MM.1S (cell line): ENCODE data around the gene BET1L.
"Not testable (repeated sequence)": the region's sequence is repeated elsewhere in the genome, so short reads cannot be mapped to it uniquely, and the experiment has no call there.

ENCODE experiments used
- DNase-seq: peaks from one replicate; pipeline ENCODE4 v3.0.0-alpha.2; 2015
- H2AFZ ChIP-seq: fragments of 300-600 bp; sonication (generic); 2 replicates; pipeline ENCODE4 v1.6.0; 2016; ENCODE audit warnings: antibody characterized with exemption, low read length
- H3F3A ChIP-seq: fragments of 300-600 bp; sonication (generic); 2 replicates; pipeline ENCODE4 v1.6.1; 2016; ENCODE audit warnings: mild to moderate bottlenecking, antibody characterized with exemption, low read length, moderate library complexity, mixed read lengths; ENCODE audit not compliant: insufficient read depth
- H3K27ac ChIP-seq: fragments of 300-600 bp; sonication (generic); 2 replicates; pipeline ENCODE4 v1.5.1; 2016; ENCODE audit warnings: mild to moderate bottlenecking, low read length
- H3K27me3 ChIP-seq: fragments of 300-600 bp; sonication (generic); replicated peaks from 2 replicates; pipeline ENCODE4 v1.6.0; 2016; ENCODE audit warnings: low read length; ENCODE audit not compliant: insufficient read depth
- H3K36me3 ChIP-seq: fragments of 300-600 bp; sonication (generic); replicated peaks from 2 replicates; pipeline ENCODE4 v1.6.1; 2016; ENCODE audit warnings: mild to moderate bottlenecking, low read length, mixed read lengths; ENCODE audit not compliant: insufficient read depth
- H3K4me1 ChIP-seq: fragments of 300-600 bp; sonication (generic); 2 replicates; pipeline ENCODE4 v1.6.1; 2016; ENCODE audit warnings: low read length, mixed read lengths
- H3K4me2 ChIP-seq: fragments of 300-600 bp; sonication (generic); 2 replicates; pipeline ENCODE4 v1.6.0; 2016; ENCODE audit warnings: low read depth, low read length
- H3K4me3 ChIP-seq: fragments of 300-600 bp; sonication (generic); 2 replicates; pipeline ENCODE4 v1.5.1; 2016; ENCODE audit warnings: low read length, mixed read lengths
- H3K79me2 ChIP-seq: fragments of 300-600 bp; sonication (generic); 2 replicates; pipeline ENCODE4 v1.6.1; 2016; ENCODE audit warnings: mixed run types, low read length, mixed read lengths
- H3K9ac ChIP-seq: fragments of 300-600 bp; sonication (generic); 2 replicates; pipeline ENCODE4 v1.6.1; 2016; ENCODE audit warnings: low read length, mixed read lengths
- H3K9me2 ChIP-seq: fragments of 300-600 bp; sonication (generic); replicated peaks from 2 replicates; pipeline ENCODE4 v1.6.1; 2016; ENCODE audit warnings: mild to moderate bottlenecking, low read length, mixed read lengths; ENCODE audit not compliant: insufficient read depth
- H3K9me3 ChIP-seq: fragments of 300-600 bp; sonication (generic); replicated peaks from 2 replicates; pipeline ENCODE4 v1.6.1; 2016; ENCODE audit warnings: mild to moderate bottlenecking, low read length, mixed read lengths; ENCODE audit not compliant: insufficient read depth
- H4K20me1 ChIP-seq: fragments of 300-600 bp; sonication (generic); 2 replicates; pipeline ENCODE4 v1.6.1; 2016; ENCODE audit warnings: mild to moderate bottlenecking, low read length, moderate library complexity, mixed read lengths; ENCODE audit not compliant: insufficient read depth
- EZH2 ChIP-seq: fragments of 300-600 bp; sonication (generic); optimal IDR thresholded peaks from 2 replicates; pipeline ENCODE3; 2017; ENCODE audit warnings: low read depth, mild to moderate bottlenecking, antibody characterized with exemption, low read length, mixed read lengths
- EZH2phosphoT487 ChIP-seq: fragments of 300-600 bp; sonication (generic); IDR thresholded peaks from 2 replicates; pipeline ENCODE4 v1.6.1; 2018; ENCODE audit warnings: antibody characterized with exemption, low read length
- TF ChIP-seq, protein P1 (sequence below): fragments of 300-600 bp; sonication (generic); IDR thresholded peaks from 2 replicates; pipeline ENCODE4 v1.5.1; 2016; ENCODE audit warnings: antibody characterized with exemption, low read length, mixed read lengths

Gene BET1L

DNA sequence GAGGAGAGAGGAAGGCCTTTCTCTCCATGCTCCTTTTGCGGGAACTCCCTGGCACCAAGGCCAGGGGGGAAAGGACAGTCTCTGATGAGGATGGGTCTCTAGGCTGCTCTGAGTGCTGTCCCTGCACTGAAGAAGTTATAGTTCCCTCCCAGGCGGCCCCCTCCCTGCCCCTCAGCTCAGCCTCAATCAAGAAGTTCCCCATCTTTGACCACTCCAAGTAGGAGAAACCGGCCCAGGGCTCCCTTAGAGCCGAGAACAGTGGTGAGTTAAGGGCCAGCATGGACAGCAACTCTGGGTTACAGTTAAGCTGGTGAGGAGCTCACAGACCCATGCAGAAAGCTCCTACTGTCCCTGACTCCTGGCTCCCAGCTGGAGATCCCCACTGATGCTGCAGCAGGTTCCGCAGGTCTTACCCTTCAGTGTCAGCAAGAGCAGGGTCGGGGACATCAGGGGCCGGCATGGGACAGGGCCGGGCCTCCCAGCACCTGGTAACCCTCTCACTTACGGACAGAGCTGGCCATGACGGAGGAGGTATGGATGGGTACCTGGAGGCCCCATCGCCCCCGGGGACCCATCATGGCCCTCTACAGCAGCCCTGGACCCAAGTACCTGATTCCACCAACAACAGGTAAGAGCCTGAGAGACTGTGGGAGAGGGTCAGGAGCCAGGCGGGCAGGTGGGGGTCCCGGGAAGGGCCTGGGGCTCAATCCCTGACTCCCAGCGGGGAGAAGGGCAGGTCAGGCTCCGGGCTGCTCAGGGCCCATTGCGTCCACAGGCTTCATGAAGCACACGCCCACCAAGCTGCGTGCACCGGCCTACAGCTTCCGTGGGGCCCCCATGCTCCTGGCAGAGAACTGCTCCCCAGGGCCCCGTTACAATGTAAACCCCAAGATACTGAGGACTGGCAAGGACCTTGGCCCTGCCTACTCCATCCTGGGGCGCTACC, 10.1 kb downstream of the BET1L start:
- Histone ChIP-seq H3F3A (no peaks in the 10 kb centered on the region), H4K20me1 (no peaks in the 10 kb centered on the region), H3K4me3 (no peak overlapping the region), H3K27ac (no peak overlapping the region), H3K9me3 (no peaks in the 10 kb centered on the region), H3K79me2 (no peaks in the 10 kb centered on the region), H2AFZ (no peak overlapping the region), H3K36me3 (no peaks in the 10 kb centered on the region), H3K27me3 (no peaks in the 10 kb centered on the region; the same call in 1 of the 2 replicates), H3K4me2 (no peak overlapping the region), H3K4me1 (no peaks in the 10 kb centered on the region), H3K9ac (no peak overlapping the region), H3K9me2 (no peaks in the 10 kb centered on the region)
- TF ChIP-seq, protein P1, sequence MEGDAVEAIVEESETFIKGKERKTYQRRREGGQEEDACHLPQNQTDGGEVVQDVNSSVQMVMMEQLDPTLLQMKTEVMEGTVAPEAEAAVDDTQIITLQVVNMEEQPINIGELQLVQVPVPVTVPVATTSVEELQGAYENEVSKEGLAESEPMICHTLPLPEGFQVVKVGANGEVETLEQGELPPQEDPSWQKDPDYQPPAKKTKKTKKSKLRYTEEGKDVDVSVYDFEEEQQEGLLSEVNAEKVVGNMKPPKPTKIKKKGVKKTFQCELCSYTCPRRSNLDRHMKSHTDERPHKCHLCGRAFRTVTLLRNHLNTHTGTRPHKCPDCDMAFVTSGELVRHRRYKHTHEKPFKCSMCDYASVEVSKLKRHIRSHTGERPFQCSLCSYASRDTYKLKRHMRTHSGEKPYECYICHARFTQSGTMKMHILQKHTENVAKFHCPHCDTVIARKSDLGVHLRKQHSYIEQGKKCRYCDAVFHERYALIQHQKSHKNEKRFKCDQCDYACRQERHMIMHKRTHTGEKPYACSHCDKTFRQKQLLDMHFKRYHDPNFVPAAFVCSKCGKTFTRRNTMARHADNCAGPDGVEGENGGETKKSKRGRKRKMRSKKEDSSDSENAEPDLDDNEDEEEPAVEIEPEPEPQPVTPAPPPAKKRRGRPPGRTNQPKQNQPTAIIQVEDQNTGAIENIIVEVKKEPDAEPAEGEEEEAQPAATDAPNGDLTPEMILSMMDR = no peak
- TF ChIP-seq EZH2phosphoT487 = no peak
- no peak for TF ChIP-seq EZH2
- DNase-seq = no peak

DNA sequence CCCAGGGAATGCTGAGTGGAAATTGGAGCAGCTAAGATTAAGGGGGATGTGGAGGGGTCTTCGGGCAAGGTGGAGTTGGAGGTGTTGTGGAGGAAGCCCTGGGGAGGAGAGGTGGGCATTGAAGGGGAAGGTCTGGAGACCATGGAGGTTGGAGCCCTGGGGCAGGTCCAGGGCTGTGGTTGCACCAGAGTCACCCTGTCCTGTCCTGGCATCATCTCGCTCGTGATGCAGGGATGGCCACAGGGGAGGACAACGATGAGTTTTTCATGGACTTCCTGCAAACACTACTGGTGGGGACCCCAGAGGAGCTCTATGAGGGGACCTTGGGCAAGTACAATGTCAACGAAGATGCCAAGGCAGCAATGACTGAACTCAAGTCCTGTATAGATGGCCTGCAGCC, 13.7 kb downstream of the BET1L start:
- not testable (repeated sequence) for H3K27me3 ChIP-seq, H3K9me2 ChIP-seq, H3K9ac ChIP-seq, H3K36me3 ChIP-seq, H3F3A ChIP-seq, H4K20me1 ChIP-seq, H3K9me3 ChIP-seq, H3K27ac ChIP-seq, H3K4me3 ChIP-seq, H2AFZ ChIP-seq, DNase-seq, H3K79me2 ChIP-seq, H3K4me1 ChIP-seq, H3K4me2 ChIP-seq

DNA sequence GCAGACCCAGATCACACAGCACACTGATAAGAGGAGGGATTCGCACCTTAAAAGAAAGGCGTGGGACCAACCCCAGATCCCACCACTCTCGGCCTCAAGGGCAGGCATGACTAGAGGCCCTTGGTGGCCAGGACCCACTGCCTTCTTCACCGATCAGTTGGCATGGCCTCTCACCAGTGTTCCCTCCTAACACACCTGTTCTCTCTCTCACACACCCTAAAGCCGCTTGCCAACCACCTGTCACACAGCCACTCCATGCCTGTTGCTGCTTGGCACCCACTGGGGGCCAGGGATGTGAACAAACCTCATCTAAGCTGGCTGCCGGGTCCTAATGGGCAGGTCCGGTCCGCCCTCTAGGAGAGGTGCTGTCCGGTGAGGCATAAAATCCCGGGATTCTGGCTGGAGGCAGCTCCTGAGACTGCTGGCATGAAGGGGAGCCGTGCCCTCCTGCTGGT, 14.5 kb downstream of the BET1L start, which contains the start of gene SCGB1C1:
TSS of gene SCGB1C1 (plus strand) at position 405 of the 455 bp plus-strand sequence. CDS start at position 427, 22 bp downstream.
- not testable (repeated sequence) for H3K9ac ChIP-seq, H3K4me1 ChIP-seq, H3K9me3 ChIP-seq, H3K79me2 ChIP-seq, H3K4me3 ChIP-seq, H3K4me2 ChIP-seq, DNase-seq, H3K36me3 ChIP-seq, H4K20me1 ChIP-seq, H3K9me2 ChIP-seq, H3F3A ChIP-seq, H2AFZ ChIP-seq, H3K27me3 ChIP-seq, H3K27ac ChIP-seq

DNA sequence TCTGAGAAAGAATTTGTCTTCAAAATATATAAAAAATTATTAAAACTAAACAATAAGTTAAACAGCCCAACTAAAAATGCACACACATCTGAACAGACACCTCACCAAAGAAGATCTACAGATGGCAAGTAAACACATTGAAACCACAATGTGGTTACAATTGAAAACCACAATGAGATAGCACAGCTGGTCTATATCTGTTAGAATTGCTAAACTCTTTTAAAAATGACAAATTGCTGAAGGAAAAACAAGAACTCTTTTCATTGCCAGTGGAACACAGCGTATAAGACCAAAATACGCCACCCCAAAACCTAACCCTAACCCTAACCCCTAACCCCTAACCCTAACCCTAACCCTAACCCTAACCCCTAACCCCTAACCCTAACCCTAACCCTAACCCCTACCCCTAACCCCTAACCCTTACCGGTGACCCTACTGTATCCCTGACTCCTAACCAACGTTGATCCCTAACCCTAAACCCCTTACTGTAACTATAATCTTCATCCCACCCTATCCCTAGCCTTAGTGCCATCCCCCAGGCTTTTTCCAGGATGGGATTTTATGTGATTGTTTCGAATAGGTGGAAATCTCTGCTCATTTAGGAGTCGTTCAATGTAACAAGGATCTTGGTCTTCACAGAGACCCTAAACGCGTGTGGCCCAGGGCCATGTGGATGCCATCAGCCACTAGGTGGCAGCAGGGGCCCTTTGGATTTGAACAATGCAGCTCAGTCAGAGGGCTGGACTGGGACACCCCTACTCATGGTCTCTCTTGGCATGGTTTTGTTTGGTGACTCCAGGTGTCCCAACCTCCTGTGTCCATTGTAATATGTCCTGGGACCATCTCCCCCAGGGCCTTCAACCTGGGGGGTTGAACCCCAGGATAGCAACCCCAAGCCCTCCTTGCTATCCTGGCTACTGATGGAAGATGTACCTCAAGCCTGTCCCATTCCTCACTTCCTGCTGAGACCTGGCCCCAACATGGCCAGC, 15.4 kb downstream of the BET1L start:
- not testable (repeated sequence) for H3K27ac ChIP-seq

DNA sequence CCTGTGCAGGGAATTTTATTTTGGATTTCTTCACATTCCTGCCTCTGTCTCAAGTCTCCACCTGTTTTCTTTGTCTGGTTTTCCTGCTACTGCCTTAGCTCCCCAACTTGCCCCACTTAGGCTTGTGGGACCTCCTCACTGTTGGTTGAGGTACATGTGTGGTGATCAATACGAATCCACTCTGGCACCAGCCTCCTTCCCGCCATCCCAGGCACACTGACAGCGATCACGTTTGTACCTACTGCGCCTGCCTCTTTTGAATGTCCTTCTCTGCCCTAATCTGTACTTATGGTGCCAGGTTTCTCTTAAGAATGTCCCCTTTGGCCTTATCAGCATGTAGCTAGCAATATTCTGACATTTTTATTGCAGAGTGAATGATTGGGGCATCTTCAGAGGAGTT, 16.7 kb downstream of the BET1L start:
- DNase-seq, H3K79me2 ChIP-seq, H3K9me2 ChIP-seq, H3K9me3 ChIP-seq, H3K9ac ChIP-seq, H3K36me3 ChIP-seq, H3K4me2 ChIP-seq, H3K27ac ChIP-seq, H4K20me1 ChIP-seq, H3K4me3 ChIP-seq, H2AFZ ChIP-seq, H3F3A ChIP-seq, H3K4me1 ChIP-seq, H3K27me3 ChIP-seq: not testable (repeated sequence)

More for the DNA sequence above, 15.4 kb downstream of the BET1L start:
- TF ChIP-seq, protein P1 = peak; percentile 34
- H2AFZ ChIP-seq, H3K4me1 ChIP-seq, H3K27me3 ChIP-seq, H3F3A ChIP-seq, H3K9me3 ChIP-seq, DNase-seq, H3K4me3 ChIP-seq, H4K20me1 ChIP-seq, H3K9me2 ChIP-seq, H3K9ac ChIP-seq, H3K4me2 ChIP-seq, H3K79me2 ChIP-seq, H3K36me3 ChIP-seq: not testable (repeated sequence)
